RWPE2 (cell line): ENCODE results near the gene ZCCHC14.
"Not testable (repeated sequence)": the region's sequence is repeated elsewhere in the genome, so short reads cannot be mapped to it uniquely, and the experiment has no call there.

ENCODE experiments used
- ATAC-seq: fragments of 200-7000 bp; cut with Tn5 transposase; 3 replicates; pipeline ENCODE4 v1.9.1; 2021; ENCODE audit warnings: low read depth
- DNase-seq: peaks from one replicate; pipeline ENCODE4 v3.0.0-alpha.2; 2020; ENCODE audit warnings: low spot score
- H3K27ac ChIP-seq: fragments of 450-650 bp; 2 replicates; pipeline ENCODE4 v1.5.1; 2017; ENCODE audit warnings: mild to moderate bottlenecking; ENCODE audit not compliant: poor library complexity, severe bottlenecking
- H3K27me3 ChIP-seq: fragments of 250-450 bp; sonication (Bioruptor Pico); 2 replicates; pipeline ENCODE4 v1.5.1; 2021; ENCODE audit warnings: mild to moderate bottlenecking, moderate library complexity; ENCODE audit not compliant: insufficient read depth, poor library complexity, severe bottlenecking
- H3K36me3 ChIP-seq: fragments of 250-450 bp; sonication (Bioruptor Pico); 2 replicates; pipeline ENCODE4 v1.5.1; 2020; ENCODE audit warnings: low read depth, mild to moderate bottlenecking, moderate library complexity
- H3K4me1 ChIP-seq: fragments of 250-450 bp; sonication (Bioruptor Pico); 2 replicates; pipeline ENCODE4 v1.5.1; 2021; ENCODE audit warnings: mild to moderate bottlenecking, moderate library complexity; ENCODE audit not compliant: insufficient read depth, poor library complexity, severe bottlenecking
- H3K4me3 ChIP-seq: fragments of 250-450 bp; sonication (Bioruptor Pico); 2 replicates; pipeline ENCODE4 v1.5.1; 2021; ENCODE audit warnings: mild to moderate bottlenecking, moderate library complexity; ENCODE audit not compliant: severe bottlenecking
- H3K9me3 ChIP-seq: fragments of 250-450 bp; sonication (Bioruptor Pico); 2 replicates; pipeline ENCODE4 v1.5.1; 2021; ENCODE audit warnings: mild to moderate bottlenecking, moderate library complexity; ENCODE audit not compliant: severe bottlenecking
- CTCF ChIP-seq: fragments of 450-650 bp; IDR thresholded peaks from one replicate; pipeline ENCODE4 v1.5.1; 2017; ENCODE audit warnings: mild to moderate bottlenecking, moderate library complexity; ENCODE audit not compliant: poor library complexity, severe bottlenecking

Gene ZCCHC14

DNA sequence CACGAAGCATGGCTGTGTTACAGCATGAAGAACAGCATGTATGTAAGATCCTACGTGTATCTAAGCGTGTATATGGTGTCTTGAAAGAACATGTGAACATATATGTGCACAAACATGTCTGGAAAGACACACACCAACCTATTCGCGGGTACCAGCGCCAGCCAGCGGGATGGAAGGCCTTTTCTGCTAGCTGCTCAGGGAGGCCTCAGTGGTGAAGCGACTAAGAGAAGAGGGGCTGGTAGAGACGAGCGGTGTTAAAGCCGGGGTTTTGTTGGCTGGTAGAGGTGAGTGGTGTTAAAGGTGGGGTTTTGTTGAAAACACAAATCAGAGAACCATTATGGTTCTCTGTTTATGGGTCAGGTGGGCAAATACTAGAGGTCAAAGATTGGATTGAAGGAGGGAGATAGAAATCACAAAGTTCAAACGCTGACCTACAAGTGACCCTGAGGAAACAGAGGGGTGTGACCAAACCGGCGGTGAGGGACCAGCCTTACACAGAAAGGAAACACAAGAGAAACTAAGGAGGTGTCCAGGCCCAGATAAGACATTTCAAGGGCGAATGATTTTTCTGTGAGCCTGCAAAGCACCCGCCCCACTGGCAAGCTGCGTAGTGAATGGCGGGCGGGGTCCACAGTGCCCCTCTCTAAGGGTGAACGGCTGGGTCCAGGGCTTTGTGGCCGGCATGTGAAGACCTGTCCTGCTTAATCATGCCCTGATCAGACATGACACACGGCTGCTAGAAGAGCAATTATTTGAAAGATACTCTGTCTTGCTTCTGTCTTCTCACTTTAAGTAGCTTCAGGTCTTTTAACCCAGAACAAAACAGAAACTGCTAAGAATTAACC lies 8.1 kb downstream of the ZCCHC14 start:
- H3K27me3 ChIP-seq: no peaks in the 10 kb centered on the region

GRCh38 chr16:87483481-87483880 lies 9.3 kb downstream of the ZCCHC14 start:
- Histone ChIP-seq H3K9me3 (no peaks in the 10 kb centered on the region), H3K4me1 (peaks cover 29% of the 10 kb centered on the region), H3K27ac (no peak overlapping the region), H3K4me3 (no peak overlapping the region), H3K36me3 (peaks cover 5% of the 10 kb centered on the region; the same call in 1 of the 2 replicates), H3K27me3 (no peaks in the 10 kb centered on the region)
- TF ChIP-seq CTCF: no peak
- DNase-seq: no peak
- ATAC-seq: no peak

More for the DNA sequence above, 8.1 kb downstream of the ZCCHC14 start:
- ATAC-seq (0 out of 3 replicates have a peak, but pooled peaks have one; percentile 3), DNase-seq (no peak)
- Histone ChIP-seq H3K27ac (peak overlapping the region; percentile 20), H3K4me3 (no peak overlapping the region), H3K9me3 (no peaks in the 10 kb centered on the region), H3K36me3 (peaks cover 5% of the 10 kb centered on the region; the same call in 1 of the 2 replicates), H3K4me1 (peaks cover 31% of the 10 kb centered on the region)
- no peak for TF ChIP-seq CTCF

- H3K4me3 ChIP-seq, H3K27ac ChIP-seq, H3K27me3 ChIP-seq, DNase-seq, H3K36me3 ChIP-seq, ATAC-seq, H3K9me3 ChIP-seq: not testable (repeated sequence)
- peaks cover 21% of the 10 kb centered on the region for H3K4me1 ChIP-seq
Observed at GRCh38 chr16:87482670-87483069, 10.2 kb downstream of the ZCCHC14 start.

DNA sequence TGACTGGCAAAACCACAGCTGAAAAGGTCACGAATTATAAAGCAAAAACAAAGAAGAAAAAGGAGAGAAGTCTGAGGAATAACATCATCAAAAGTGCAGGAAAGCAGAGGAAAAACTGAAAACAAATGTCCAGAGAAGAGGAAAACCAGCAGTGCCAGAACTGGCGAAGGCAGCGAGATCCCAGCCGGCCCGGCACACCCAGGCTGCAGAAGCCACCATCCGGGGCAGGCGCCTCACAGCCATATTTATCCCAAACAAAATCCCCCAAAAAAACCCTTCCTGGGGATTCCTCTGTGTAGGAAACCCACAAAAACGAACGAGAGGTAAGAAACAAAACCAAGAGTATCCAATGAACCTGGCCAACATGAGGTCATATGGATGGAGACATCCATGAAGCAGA lies 10.6 kb downstream of the ZCCHC14 start:
- no peaks in the 10 kb centered on the region for H3K9me3 ChIP-seq
- TF ChIP-seq CTCF: no peak
- no peak overlapping the region for H3K27ac ChIP-seq
- no peaks in the 10 kb centered on the region for H3K27me3 ChIP-seq
- no peak overlapping the region for H3K4me3 ChIP-seq
- peaks cover 21% of the 10 kb centered on the region for H3K4me1 ChIP-seq
- DNase-seq: no peak
- H3K36me3 ChIP-seq: peaks cover 5% of the 10 kb centered on the region; the same call in 1 of the 2 replicates
- no peak for ATAC-seq

DNA sequence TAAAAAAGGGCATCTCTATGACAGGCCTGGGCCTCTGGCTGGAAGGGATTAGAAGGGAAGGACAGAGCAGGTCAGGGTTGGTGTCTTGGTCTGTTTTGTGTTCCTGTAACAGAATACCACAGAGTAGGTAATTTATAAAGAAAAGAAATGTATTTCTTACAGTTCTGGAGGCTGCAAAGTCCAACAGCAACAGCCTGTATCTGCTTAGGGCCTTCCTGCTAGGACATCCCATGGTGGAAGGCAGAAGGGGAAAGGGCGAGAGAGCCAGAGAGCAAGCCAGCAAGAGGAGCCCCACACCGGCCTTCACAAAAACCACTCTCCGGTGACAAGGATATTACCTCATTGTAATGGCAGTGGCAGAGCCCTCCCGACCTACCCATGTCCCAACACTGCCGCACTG lies 11.1 kb downstream of the ZCCHC14 start:
- not testable (repeated sequence) for ATAC-seq, H3K4me3 ChIP-seq, DNase-seq, H3K27ac ChIP-seq, H3K36me3 ChIP-seq, H3K9me3 ChIP-seq, H3K27me3 ChIP-seq
- H3K4me1 ChIP-seq: peaks cover 21% of the 10 kb centered on the region

- H3K27me3 ChIP-seq, H3K36me3 ChIP-seq, H3K9me3 ChIP-seq, ATAC-seq, H3K4me3 ChIP-seq, H3K4me1 ChIP-seq, DNase-seq, H3K27ac ChIP-seq: not testable (repeated sequence)
Observed at GRCh38 chr16:87477209-87477981, 15.4 kb downstream of the ZCCHC14 start.
